H9 (cell line): ENCODE data around the gene LRRC23. TPM values are rescaled to one million over a fixed set of nuclear protein-coding genes. Genes with fewer than 3 reads are reported as not detected.
A peak's percentile ranks its signal among the peaks of the same experiment; 100 is the strongest.

Experiments used
- DNase-seq: peaks from one replicate; pipeline ENCODE4 v3.0.0-alpha.2; 2017
- H2AFZ ChIP-seq: one replicate; pipeline ENCODE4 v1.6.1; 2013; ENCODE audit warnings: mild to moderate bottlenecking, low read length, control low read depth, moderate library complexity
- H2AK5ac ChIP-seq: 2 replicates; pipeline ENCODE4 v1.6.1; 2013; ENCODE audit warnings: low read length, control low read depth, mixed read lengths; ENCODE audit not compliant: insufficient read length
- H2BK120ac ChIP-seq: one replicate; pipeline ENCODE4 v1.6.1; 2013; ENCODE audit warnings: low read depth, mild to moderate bottlenecking, low read length, control low read depth, inconsistent platforms; ENCODE audit not compliant: poor library complexity, severe bottlenecking
- H2BK12ac ChIP-seq: 2 replicates; pipeline ENCODE4 v1.6.1; 2013; ENCODE audit warnings: low read length, control low read depth, mixed read lengths, low read depth; ENCODE audit not compliant: insufficient read length
- H2BK15ac ChIP-seq: 2 replicates; pipeline ENCODE4 v1.6.1; 2013; ENCODE audit warnings: low read depth, low read length, control low read depth
- H2BK20ac ChIP-seq: one replicate; pipeline ENCODE4 v1.6.1; 2013; ENCODE audit warnings: low read depth, mild to moderate bottlenecking, low read length, control low read depth, inconsistent platforms; ENCODE audit not compliant: poor library complexity, severe bottlenecking
- H2BK5ac ChIP-seq: 2 replicates; pipeline ENCODE4 v1.6.1; 2013; ENCODE audit warnings: low read length, control low read depth, mixed read lengths; ENCODE audit not compliant: insufficient read length
- H3K14ac ChIP-seq: 2 replicates; pipeline ENCODE4 v1.6.1; 2013; ENCODE audit warnings: low read length, control low read depth; ENCODE audit not compliant: insufficient read depth
- H3K18ac ChIP-seq: 2 replicates; pipeline ENCODE4 v1.6.1; 2013; ENCODE audit warnings: low read depth, mild to moderate bottlenecking, mixed read lengths, low read length, control low read depth; ENCODE audit not compliant: insufficient read length
- H3K23ac ChIP-seq: 2 replicates; pipeline ENCODE4 v1.6.1; 2013; ENCODE audit warnings: low read length, control low read depth, mixed read lengths, low read depth; ENCODE audit not compliant: insufficient read length
- H3K23me2 ChIP-seq: 2 replicates; pipeline ENCODE4 v1.6.1; 2013; ENCODE audit warnings: low read depth, mild to moderate bottlenecking, mixed read lengths, low read length, control low read depth; ENCODE audit not compliant: insufficient read length, poor library complexity, severe bottlenecking
- H3K27ac ChIP-seq: 2 replicates; pipeline ENCODE4 v1.5.1; 2013; ENCODE audit warnings: low read length, control low read depth, mixed read lengths, low read depth; ENCODE audit not compliant: insufficient read length
- H3K27me3 ChIP-seq: 2 replicates; pipeline ENCODE4 v1.6.1; 2013; ENCODE audit warnings: low read length, control low read depth, inconsistent platforms; ENCODE audit not compliant: insufficient read depth
- H3K4ac ChIP-seq: 2 replicates; pipeline ENCODE4 v1.6.1; 2013; ENCODE audit warnings: low read depth, mild to moderate bottlenecking, control low read depth, inconsistent platforms, low read length, moderate library complexity
- H3K4me1 ChIP-seq: 2 replicates; pipeline ENCODE4 v1.6.1; 2013; ENCODE audit warnings: low read length, control low read depth, inconsistent platforms; ENCODE audit not compliant: insufficient read depth
- H3K4me2 ChIP-seq: 2 replicates; pipeline ENCODE4 v1.6.1; 2013; ENCODE audit warnings: low read length, control low read depth, mixed read lengths; ENCODE audit not compliant: insufficient read length, insufficient read depth
- H3K56ac ChIP-seq: 2 replicates; pipeline ENCODE4 v1.6.1; 2013; ENCODE audit warnings: low read depth, mild to moderate bottlenecking, mixed read lengths, low read length, control low read depth; ENCODE audit not compliant: insufficient read length
- H3K79me1 ChIP-seq: 2 replicates; pipeline ENCODE4 v1.6.1; 2013; ENCODE audit warnings: low read depth, mild to moderate bottlenecking, moderate library complexity, low read length, control low read depth, inconsistent platforms; ENCODE audit not compliant: insufficient read depth, poor library complexity, severe bottlenecking
- H3K79me2 ChIP-seq: 2 replicates; pipeline ENCODE4 v1.6.1; 2013; ENCODE audit warnings: low read length, control low read depth, inconsistent platforms; ENCODE audit not compliant: insufficient read depth
- H3K9ac ChIP-seq: 2 replicates; pipeline ENCODE4 v1.6.1; 2013; ENCODE audit warnings: low read length, control low read depth, mixed read lengths; ENCODE audit not compliant: insufficient read length; ENCODE audit errors: extremely low read depth
- H3K9me3 ChIP-seq: one replicate; pipeline ENCODE4 v1.6.1; 2013; ENCODE audit warnings: low read depth, low read length, inconsistent platforms; ENCODE audit not compliant: control insufficient read depth
- H3T11ph ChIP-seq: one replicate; pipeline ENCODE4 v1.6.1; 2013; ENCODE audit warnings: mild to moderate bottlenecking, low read length, control low read depth, inconsistent platforms
- H4K20me1 ChIP-seq: one replicate; pipeline ENCODE4 v1.6.1; 2013; ENCODE audit not compliant: control insufficient read depth, insufficient read length, insufficient read depth
- H4K5ac ChIP-seq: 2 replicates; pipeline ENCODE4 v1.6.1; 2013; ENCODE audit warnings: low read depth, mild to moderate bottlenecking, mixed read lengths, low read length, control low read depth; ENCODE audit not compliant: insufficient read length
- H4K8ac ChIP-seq: replicated peaks from 2 replicates; pipeline ENCODE4 v1.6.1; 2013; ENCODE audit warnings: low read length, control low read depth, mixed read lengths, low read depth; ENCODE audit not compliant: insufficient read length
- H4K91ac ChIP-seq: 2 replicates; pipeline ENCODE4 v1.6.1; 2013; ENCODE audit warnings: low read depth, mild to moderate bottlenecking, moderate library complexity, mixed read lengths, low read length, control low read depth; ENCODE audit not compliant: insufficient read length
- H3K27ac Mint-ChIP-seq, 3 experiments: 2 replicates in 2 of 3; 3 replicates in 1 of 3; pipeline ENCODE4 v1.8.0; 2020 to 2021; ENCODE audit warnings: mixed read lengths in 3 of 3, mild to moderate bottlenecking in 1 of 3, moderate library complexity in 1 of 3
- H3K27me3 Mint-ChIP-seq: 2 replicates; pipeline ENCODE4 v1.8.0; 2021; ENCODE audit warnings: low read depth, mild to moderate bottlenecking, moderate library complexity, mixed read lengths
- H3K36me3 Mint-ChIP-seq, 3 experiments: 2 replicates in 2 of 3; 3 replicates in 1 of 3; pipeline ENCODE4 v1.8.0; 2020 to 2021; ENCODE audit warnings: low read depth in 3 of 3, mixed read lengths in 3 of 3; ENCODE audit not compliant: insufficient read depth in 1 of 3
- H3K4me1 Mint-ChIP-seq, 2 experiments: 2 replicates each; pipeline ENCODE4 v1.8.0; 2020; ENCODE audit warnings: mixed read lengths in 2 of 2
- H3K4me3 Mint-ChIP-seq, 2 experiments: 2 replicates in 1 of 2; 3 replicates in 1 of 2; pipeline ENCODE4 v1.8.0; 2020 to 2021; ENCODE audit warnings: mild to moderate bottlenecking in 2 of 2, mixed read lengths in 2 of 2, moderate library complexity in 1 of 2
- H3K9me3 Mint-ChIP-seq, 2 experiments: 2 replicates in 1 of 2; 3 replicates in 1 of 2; pipeline ENCODE4 v1.8.0; 2020; ENCODE audit warnings: mild to moderate bottlenecking in 2 of 2, mixed read lengths in 2 of 2, moderate library complexity in 1 of 2
- WGBS: extraction: QIAGEN DNeasy Blood & Tissue Kit; methylation state at CpG from one replicate; pipeline ENCODE4 v1.1.7; 2013; ENCODE audit warnings: missing lambda C conversion rate, low lambda C conversion rate, mixed read lengths; ENCODE audit not compliant: insufficient read length; ENCODE audit errors: extremely low coverage; 5-methylcytosine and 5-hydroxymethylcytosine counted together
- total RNA-seq: library from RNA; stranded (reverse); gene quantifications from 2 replicates; pipeline ENCODE4 v1.2.1, GENCODE V29; 2021
- TF ChIP-seq, protein P1 (sequence below): fragments of 200-600 bp; sonication (generic); conservative IDR thresholded peaks from 3 replicates; pipeline ENCODE4 v1.8.0; 2021; ENCODE audit warnings: antibody characterized with exemption, mild to moderate bottlenecking

The LRRC23 gene
- total RNA-seq, 1 experiment from 2014 or later = 2.1 TPM

DNA sequence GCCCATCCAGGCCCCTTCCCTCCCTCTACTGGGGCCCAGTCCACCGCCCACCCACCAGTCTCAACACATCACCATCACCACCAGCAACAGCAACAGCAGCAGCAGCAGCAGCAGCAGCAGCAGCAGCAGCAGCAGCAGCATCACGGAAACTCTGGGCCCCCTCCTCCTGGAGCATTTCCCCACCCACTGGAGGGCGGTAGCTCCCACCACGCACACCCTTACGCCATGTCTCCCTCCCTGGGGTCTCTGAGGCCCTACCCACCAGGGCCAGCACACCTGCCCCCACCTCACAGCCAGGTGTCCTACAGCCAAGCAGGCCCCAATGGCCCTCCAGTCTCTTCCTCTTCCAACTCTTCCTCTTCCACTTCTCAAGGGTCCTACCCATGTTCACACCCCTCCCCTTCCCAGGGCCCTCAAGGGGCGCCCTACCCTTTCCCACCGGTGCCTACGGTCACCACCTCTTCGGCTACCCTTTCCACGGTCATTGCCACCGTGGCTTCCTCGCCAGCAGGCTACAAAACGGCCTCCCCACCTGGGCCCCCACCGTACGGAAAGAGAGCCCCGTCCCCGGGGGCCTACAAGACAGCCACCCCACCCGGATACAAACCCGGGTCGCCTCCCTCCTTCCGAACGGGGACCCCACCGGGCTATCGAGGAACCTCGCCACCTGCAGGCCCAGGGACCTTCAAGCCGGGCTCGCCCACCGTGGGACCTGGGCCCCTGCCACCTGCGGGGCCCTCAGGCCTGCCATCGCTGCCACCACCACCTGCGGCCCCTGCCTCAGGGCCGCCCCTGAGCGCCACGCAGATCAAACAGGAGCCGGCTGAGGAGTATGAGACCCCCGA lies 32.2 kb downstream of the LRRC23 start:
- no peak overlapping the region for H3K23ac ChIP-seq
- peak overlapping the region; percentile 35 for H3K4me2 ChIP-seq
- peaks cover 7% of the 10 kb centered on the region for H3K23me2 ChIP-seq
- no peaks in the 10 kb centered on the region for H3K27me3 ChIP-seq
- peak overlapping the region; percentile 82 for H3K9ac ChIP-seq
- H3K27ac Mint-ChIP-seq = peak overlapping the region; percentile 81 to 96 (median 85)
- H3K27me3 Mint-ChIP-seq = no peaks in the 10 kb centered on the region; the same call in 1 of the 2 replicates
- H3K79me1 ChIP-seq = no peaks in the 10 kb centered on the region
- no peak overlapping the region for H4K8ac ChIP-seq
- no peak overlapping the region for H4K91ac ChIP-seq
- no peaks in the 10 kb centered on the region; a peak in 1 of 5 replicates for H3K9me3 Mint-ChIP-seq
- peak overlapping the region; percentile 49 for H3K18ac ChIP-seq
- TF ChIP-seq, protein P1, sequence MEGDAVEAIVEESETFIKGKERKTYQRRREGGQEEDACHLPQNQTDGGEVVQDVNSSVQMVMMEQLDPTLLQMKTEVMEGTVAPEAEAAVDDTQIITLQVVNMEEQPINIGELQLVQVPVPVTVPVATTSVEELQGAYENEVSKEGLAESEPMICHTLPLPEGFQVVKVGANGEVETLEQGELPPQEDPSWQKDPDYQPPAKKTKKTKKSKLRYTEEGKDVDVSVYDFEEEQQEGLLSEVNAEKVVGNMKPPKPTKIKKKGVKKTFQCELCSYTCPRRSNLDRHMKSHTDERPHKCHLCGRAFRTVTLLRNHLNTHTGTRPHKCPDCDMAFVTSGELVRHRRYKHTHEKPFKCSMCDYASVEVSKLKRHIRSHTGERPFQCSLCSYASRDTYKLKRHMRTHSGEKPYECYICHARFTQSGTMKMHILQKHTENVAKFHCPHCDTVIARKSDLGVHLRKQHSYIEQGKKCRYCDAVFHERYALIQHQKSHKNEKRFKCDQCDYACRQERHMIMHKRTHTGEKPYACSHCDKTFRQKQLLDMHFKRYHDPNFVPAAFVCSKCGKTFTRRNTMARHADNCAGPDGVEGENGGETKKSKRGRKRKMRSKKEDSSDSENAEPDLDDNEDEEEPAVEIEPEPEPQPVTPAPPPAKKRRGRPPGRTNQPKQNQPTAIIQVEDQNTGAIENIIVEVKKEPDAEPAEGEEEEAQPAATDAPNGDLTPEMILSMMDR = no peak
- H2AK5ac ChIP-seq = no peak overlapping the region
- no peak overlapping the region for H4K5ac ChIP-seq
- peaks cover 33 to 85% (median 60%) of the 10 kb centered on the region in 3 experiments for H3K36me3 Mint-ChIP-seq
- no peak overlapping the region for H2BK5ac ChIP-seq
- H3T11ph ChIP-seq = no peak overlapping the region
- H3K4ac ChIP-seq = no peak overlapping the region
- no peak overlapping the region; the same call in 1 of the 2 replicates for H2BK15ac ChIP-seq
- H3K79me2 ChIP-seq = peaks cover 3% of the 10 kb centered on the region; the same call in 1 of the 2 replicates
- no peak overlapping the region for H3K14ac ChIP-seq
- DNase-seq = peak; percentile 85
- no peak overlapping the region for H2BK20ac ChIP-seq
- no peak overlapping the region for H2AFZ ChIP-seq
- no peak overlapping the region for H2BK12ac ChIP-seq
- H3K56ac ChIP-seq = no peak overlapping the region
- H2BK120ac ChIP-seq = no peak overlapping the region
- H4K20me1 ChIP-seq = no peaks in the 10 kb centered on the region
- no peak overlapping the region for H3K27ac ChIP-seq
- peaks cover 14 to 30% of the 10 kb centered on the region in 2 experiments for H3K4me1 Mint-ChIP-seq
- H3K4me1 ChIP-seq = no peaks in the 10 kb centered on the region
- peak overlapping the region; percentile 61 to 80 for H3K4me3 Mint-ChIP-seq
- no CpG with 5 or more reads among the region's 36 CpGs for WGBS
- no peaks in the 10 kb centered on the region for H3K9me3 ChIP-seq
